HCT116 (cell line): ENCODE results near the gene ANKIB1.

Experiments used
- EZH2 ChIP-seq: fragments of 200-600 bp; sonication (generic); IDR thresholded peaks from 2 replicates; pipeline ENCODE4 v1.6.1; 2017; ENCODE audit warnings: antibody characterized with exemption, mixed run types
- RAD21 ChIP-seq: IDR thresholded peaks from 2 replicates; pipeline ENCODE4 v1.6.1; 2012; ENCODE audit warnings: low read depth, mild to moderate bottlenecking
- ZNF274 ChIP-seq: fragments of 200-500 bp; sonication (Bioruptor generic); IDR thresholded peaks from 2 replicates; pipeline ENCODE4 v1.6.1; 2014; ENCODE audit warnings: mild to moderate bottlenecking, low read depth, low read length, inconsistent platforms
- TF ChIP-seq, protein P1 (sequence below): IDR thresholded peaks from 2 replicates; pipeline ENCODE4 v1.6.1; 2012
- TF ChIP-seq, protein P2 (sequence below), 3 experiments: fragments of 200-600 bp in 1 of 3; sonication (generic) in 1 of 3; IDR thresholded peaks in 2 of 3; conservative IDR thresholded peaks in 1 of 3; 2 replicates each; pipeline ENCODE4 v1.5.1; 2012 to 2017; ENCODE audit warnings: low read depth in 2 of 3, low read length in 2 of 3, antibody characterized with exemption in 1 of 3, borderline replicate concordance in 1 of 3, control low read depth in 1 of 3, mild to moderate bottlenecking in 1 of 3, mixed read lengths in 1 of 3, mixed run types in 1 of 3, moderate library complexity in 1 of 3; ENCODE audit not compliant: insufficient read depth in 1 of 3

DNA sequence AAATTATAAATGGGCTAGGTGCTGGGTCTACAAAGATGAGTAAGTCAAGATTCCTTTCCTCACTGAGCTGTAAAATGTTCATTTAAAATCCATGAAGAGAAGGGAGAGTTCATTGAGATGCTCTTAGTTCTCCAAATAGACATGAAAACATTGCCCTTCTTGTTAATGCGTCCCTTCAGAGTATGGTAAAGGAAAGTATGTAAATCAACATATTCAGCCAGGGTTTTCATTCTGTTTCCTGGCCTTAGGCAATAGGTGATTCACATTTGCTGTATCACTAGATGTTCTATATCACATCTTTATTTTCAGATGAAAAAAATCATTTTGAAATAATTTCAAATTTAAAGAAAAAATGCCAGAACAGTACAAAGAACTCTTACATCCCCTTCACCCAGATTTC is 5.4 kb downstream of the ANKIB1 start:
- no peak for TF ChIP-seq EZH2
- no peak for TF ChIP-seq RAD21
- TF ChIP-seq, protein P1, sequence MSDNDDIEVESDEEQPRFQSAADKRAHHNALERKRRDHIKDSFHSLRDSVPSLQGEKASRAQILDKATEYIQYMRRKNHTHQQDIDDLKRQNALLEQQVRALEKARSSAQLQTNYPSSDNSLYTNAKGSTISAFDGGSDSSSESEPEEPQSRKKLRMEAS = no peak
- TF ChIP-seq, protein P2, sequence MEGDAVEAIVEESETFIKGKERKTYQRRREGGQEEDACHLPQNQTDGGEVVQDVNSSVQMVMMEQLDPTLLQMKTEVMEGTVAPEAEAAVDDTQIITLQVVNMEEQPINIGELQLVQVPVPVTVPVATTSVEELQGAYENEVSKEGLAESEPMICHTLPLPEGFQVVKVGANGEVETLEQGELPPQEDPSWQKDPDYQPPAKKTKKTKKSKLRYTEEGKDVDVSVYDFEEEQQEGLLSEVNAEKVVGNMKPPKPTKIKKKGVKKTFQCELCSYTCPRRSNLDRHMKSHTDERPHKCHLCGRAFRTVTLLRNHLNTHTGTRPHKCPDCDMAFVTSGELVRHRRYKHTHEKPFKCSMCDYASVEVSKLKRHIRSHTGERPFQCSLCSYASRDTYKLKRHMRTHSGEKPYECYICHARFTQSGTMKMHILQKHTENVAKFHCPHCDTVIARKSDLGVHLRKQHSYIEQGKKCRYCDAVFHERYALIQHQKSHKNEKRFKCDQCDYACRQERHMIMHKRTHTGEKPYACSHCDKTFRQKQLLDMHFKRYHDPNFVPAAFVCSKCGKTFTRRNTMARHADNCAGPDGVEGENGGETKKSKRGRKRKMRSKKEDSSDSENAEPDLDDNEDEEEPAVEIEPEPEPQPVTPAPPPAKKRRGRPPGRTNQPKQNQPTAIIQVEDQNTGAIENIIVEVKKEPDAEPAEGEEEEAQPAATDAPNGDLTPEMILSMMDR (IDR thresholded peaks at IDR 0.05 in 2 of 3, conservative IDR thresholded peaks at IDR 0.05 in 1 of 3; ENCODE audit: borderline replicate concordance in 1 of 3, insufficient read depth in 1 of 3, low read depth in 2 of 3, low read length in 2 of 3) = no peak
- TF ChIP-seq ZNF274 = no peak
